ENCODE measurements around the gene AKR1D1. TPM values are rescaled to one million over a fixed set of nuclear protein-coding genes. Genes with fewer than 3 reads are reported as not detected.

Gene AKR1D1
- total RNA-seq, 1 donor from 2014 or later: not detected

DNA sequence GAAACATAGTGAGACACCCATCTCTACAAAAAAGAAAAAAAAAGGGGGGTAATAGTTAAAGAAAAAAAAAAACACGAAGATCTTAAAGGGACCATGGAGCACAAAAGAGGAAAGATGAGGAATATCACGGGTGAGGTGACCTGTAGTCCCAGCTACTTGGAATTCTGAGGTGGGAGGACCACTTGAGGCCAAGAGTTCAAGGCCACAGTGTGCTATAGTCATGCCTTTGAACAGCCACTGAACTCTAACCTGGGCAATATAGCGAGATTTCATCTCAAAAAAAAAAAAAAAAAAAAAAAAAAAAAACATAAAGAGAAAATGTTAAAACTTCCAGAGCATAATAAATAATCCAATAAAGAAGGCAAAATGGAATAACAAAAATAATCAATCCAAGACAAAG, 23.6 kb downstream of the AKR1D1 start:
- no peaks in the 10 kb centered on the region for H3K4me1 ChIP-seq
- peaks cover 4% of the 10 kb centered on the region for H3K27me3 ChIP-seq (ENCODE audit: low read depth)
- intact Hi-C loops (cut with micrococcal nuclease): no loop called here
- TF ChIP-seq, protein P1, sequence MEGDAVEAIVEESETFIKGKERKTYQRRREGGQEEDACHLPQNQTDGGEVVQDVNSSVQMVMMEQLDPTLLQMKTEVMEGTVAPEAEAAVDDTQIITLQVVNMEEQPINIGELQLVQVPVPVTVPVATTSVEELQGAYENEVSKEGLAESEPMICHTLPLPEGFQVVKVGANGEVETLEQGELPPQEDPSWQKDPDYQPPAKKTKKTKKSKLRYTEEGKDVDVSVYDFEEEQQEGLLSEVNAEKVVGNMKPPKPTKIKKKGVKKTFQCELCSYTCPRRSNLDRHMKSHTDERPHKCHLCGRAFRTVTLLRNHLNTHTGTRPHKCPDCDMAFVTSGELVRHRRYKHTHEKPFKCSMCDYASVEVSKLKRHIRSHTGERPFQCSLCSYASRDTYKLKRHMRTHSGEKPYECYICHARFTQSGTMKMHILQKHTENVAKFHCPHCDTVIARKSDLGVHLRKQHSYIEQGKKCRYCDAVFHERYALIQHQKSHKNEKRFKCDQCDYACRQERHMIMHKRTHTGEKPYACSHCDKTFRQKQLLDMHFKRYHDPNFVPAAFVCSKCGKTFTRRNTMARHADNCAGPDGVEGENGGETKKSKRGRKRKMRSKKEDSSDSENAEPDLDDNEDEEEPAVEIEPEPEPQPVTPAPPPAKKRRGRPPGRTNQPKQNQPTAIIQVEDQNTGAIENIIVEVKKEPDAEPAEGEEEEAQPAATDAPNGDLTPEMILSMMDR (IDR thresholded peaks at IDR 0.05; ENCODE audit: borderline replicate concordance): no peak
- H3K27ac ChIP-seq (replicated peaks): no peak overlapping the region
- no peaks in the 10 kb centered on the region for H3K36me3 ChIP-seq
- H3K9me3 ChIP-seq (replicated peaks): no peaks in the 10 kb centered on the region
- no peak for DNase-seq
- H3K4me3 ChIP-seq: no peak overlapping the region

DNA sequence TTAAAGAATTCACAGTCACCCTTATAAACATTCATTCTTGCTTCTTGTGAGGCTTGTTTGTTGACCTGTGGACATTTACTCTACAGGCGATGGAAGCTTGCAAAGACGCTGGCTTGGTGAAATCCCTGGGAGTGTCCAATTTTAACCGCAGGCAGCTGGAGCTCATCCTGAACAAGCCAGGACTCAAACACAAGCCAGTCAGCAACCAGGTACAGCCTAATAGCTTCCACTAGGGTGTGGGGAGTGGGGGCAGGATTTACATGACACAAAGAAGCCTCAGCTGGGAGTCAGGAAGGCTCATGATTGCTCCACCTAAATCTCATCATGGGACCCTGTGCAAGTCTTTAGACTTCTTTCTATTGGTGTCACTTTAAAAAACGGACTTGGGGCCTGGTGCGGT, 29.0 kb downstream of the AKR1D1 start:
- peaks cover 4% of the 10 kb centered on the region for H3K27me3 ChIP-seq (ENCODE audit: low read depth)
- no peaks in the 10 kb centered on the region for H3K4me1 ChIP-seq
- no peak overlapping the region for H3K27ac ChIP-seq (replicated peaks)
- no peaks in the 10 kb centered on the region for H3K9me3 ChIP-seq (replicated peaks)
- H3K36me3 ChIP-seq: no peaks in the 10 kb centered on the region
- DNase-seq: no peak
- H3K4me3 ChIP-seq: no peak overlapping the region
- intact Hi-C loops (cut with micrococcal nuclease): no loop called here
- TF ChIP-seq, protein P1 (IDR thresholded peaks at IDR 0.05; ENCODE audit: borderline replicate concordance): no peak

DNA sequence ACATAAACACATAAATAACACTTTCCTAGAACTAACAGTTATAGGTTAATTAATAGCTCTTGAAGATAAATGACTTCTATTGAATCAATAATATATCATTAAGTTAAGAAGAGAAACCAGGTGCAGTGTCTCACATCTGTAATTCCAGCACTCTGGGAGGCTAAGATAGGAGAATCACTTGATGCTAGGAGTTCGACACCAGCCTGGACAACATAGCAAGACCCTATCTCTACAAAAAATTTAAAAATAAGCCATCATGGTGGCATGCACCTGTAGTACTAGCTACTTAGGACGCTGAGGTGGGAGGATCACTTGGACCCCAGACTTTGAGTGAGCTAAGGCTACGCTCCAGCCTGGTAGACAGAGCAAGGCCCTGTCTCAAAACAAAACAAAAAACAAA, 38.8 kb downstream of the AKR1D1 start:
- intact Hi-C loops (cut with micrococcal nuclease): no loop called here
- H3K27ac ChIP-seq (replicated peaks): no peak overlapping the region
- H3K4me1 ChIP-seq: no peaks in the 10 kb centered on the region
- DNase-seq: no peak
- no peaks in the 10 kb centered on the region for H3K9me3 ChIP-seq (replicated peaks)
- no peaks in the 10 kb centered on the region for H3K36me3 ChIP-seq
- no peaks in the 10 kb centered on the region for H3K27me3 ChIP-seq (ENCODE audit: low read depth)
- TF ChIP-seq, protein P1 (IDR thresholded peaks at IDR 0.05; ENCODE audit: borderline replicate concordance): no peak
- no peak overlapping the region for H3K4me3 ChIP-seq

DNA sequence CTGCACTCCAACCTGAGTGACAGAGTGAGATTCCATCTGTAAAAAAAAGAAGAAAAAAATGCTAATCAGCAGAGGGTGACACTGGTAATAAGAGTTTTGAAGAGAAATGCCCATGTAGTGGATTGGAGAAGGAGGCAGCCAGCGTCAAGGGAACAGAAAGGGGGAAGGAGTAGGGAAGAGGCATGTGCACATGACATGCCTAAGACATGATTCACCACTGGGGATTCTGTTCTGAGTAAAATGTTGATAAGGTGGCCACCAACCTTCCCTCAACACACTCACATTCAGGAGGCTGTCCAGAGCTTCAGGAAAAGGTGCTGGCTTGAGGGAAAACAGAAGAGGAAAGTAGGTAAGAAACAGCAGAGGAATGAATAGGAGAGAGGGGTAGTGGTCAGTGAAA, 39.9 kb downstream of the AKR1D1 start:
- no peaks in the 10 kb centered on the region for H3K4me1 ChIP-seq
- TF ChIP-seq, protein P1 (IDR thresholded peaks at IDR 0.05; ENCODE audit: borderline replicate concordance): no peak
- H3K9me3 ChIP-seq (replicated peaks): no peaks in the 10 kb centered on the region
- no peak for DNase-seq
- H3K27ac ChIP-seq (replicated peaks): no peak overlapping the region
- no peaks in the 10 kb centered on the region for H3K27me3 ChIP-seq (ENCODE audit: low read depth)
- H3K36me3 ChIP-seq: no peaks in the 10 kb centered on the region
- intact Hi-C loops (cut with micrococcal nuclease): no loop called here
- H3K4me3 ChIP-seq: no peak overlapping the region

DNA sequence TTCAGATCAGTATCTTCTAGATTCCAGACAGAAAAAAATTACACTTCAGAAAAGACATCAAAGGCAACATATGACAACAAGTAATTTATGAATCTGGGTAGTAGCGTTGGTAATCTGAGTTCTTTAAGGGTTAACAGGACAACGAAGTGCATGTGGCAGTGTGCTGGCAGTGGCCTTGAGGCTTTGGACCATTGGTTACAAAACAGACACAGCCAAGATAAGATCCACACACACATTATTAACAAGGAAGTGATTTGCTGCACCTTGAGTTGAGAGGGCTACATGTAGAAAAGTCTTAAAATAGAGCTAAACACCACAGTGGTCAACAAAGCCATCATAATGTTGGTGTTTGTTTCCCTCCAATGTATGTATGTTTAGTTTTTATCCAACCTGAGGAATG, 40.6 kb downstream of the AKR1D1 start:
- TF ChIP-seq, protein P1 (IDR thresholded peaks at IDR 0.05; ENCODE audit: borderline replicate concordance): no peak
- Histone ChIP-seq H3K4me3 (no peak overlapping the region), H3K4me1 (no peaks in the 10 kb centered on the region), H3K27me3 (ENCODE audit: low read depth) (no peaks in the 10 kb centered on the region), H3K36me3 (no peaks in the 10 kb centered on the region), H3K27ac (replicated peaks) (no peak overlapping the region), H3K9me3 (replicated peaks) (no peaks in the 10 kb centered on the region)
- no peak for DNase-seq
- intact Hi-C loops (cut with micrococcal nuclease): no loop called here

Data from left ventricle myocardium inferior (tissue), 1 donor.